ENCODE data around the gene MALT1. TPM values are rescaled to one million over a fixed set of nuclear protein-coding genes. Genes with fewer than 3 reads are reported as not detected.
"Not testable (repeated sequence)": the region's sequence is repeated elsewhere in the genome, so short reads cannot be mapped to it uniquely, and the experiment has no call there.

The MALT1 gene
- total and polyA plus RNA-seq, 2 experiments from 2014 or later, result 5.2 to 18.8 TPM

- TF ChIP-seq, protein P1, sequence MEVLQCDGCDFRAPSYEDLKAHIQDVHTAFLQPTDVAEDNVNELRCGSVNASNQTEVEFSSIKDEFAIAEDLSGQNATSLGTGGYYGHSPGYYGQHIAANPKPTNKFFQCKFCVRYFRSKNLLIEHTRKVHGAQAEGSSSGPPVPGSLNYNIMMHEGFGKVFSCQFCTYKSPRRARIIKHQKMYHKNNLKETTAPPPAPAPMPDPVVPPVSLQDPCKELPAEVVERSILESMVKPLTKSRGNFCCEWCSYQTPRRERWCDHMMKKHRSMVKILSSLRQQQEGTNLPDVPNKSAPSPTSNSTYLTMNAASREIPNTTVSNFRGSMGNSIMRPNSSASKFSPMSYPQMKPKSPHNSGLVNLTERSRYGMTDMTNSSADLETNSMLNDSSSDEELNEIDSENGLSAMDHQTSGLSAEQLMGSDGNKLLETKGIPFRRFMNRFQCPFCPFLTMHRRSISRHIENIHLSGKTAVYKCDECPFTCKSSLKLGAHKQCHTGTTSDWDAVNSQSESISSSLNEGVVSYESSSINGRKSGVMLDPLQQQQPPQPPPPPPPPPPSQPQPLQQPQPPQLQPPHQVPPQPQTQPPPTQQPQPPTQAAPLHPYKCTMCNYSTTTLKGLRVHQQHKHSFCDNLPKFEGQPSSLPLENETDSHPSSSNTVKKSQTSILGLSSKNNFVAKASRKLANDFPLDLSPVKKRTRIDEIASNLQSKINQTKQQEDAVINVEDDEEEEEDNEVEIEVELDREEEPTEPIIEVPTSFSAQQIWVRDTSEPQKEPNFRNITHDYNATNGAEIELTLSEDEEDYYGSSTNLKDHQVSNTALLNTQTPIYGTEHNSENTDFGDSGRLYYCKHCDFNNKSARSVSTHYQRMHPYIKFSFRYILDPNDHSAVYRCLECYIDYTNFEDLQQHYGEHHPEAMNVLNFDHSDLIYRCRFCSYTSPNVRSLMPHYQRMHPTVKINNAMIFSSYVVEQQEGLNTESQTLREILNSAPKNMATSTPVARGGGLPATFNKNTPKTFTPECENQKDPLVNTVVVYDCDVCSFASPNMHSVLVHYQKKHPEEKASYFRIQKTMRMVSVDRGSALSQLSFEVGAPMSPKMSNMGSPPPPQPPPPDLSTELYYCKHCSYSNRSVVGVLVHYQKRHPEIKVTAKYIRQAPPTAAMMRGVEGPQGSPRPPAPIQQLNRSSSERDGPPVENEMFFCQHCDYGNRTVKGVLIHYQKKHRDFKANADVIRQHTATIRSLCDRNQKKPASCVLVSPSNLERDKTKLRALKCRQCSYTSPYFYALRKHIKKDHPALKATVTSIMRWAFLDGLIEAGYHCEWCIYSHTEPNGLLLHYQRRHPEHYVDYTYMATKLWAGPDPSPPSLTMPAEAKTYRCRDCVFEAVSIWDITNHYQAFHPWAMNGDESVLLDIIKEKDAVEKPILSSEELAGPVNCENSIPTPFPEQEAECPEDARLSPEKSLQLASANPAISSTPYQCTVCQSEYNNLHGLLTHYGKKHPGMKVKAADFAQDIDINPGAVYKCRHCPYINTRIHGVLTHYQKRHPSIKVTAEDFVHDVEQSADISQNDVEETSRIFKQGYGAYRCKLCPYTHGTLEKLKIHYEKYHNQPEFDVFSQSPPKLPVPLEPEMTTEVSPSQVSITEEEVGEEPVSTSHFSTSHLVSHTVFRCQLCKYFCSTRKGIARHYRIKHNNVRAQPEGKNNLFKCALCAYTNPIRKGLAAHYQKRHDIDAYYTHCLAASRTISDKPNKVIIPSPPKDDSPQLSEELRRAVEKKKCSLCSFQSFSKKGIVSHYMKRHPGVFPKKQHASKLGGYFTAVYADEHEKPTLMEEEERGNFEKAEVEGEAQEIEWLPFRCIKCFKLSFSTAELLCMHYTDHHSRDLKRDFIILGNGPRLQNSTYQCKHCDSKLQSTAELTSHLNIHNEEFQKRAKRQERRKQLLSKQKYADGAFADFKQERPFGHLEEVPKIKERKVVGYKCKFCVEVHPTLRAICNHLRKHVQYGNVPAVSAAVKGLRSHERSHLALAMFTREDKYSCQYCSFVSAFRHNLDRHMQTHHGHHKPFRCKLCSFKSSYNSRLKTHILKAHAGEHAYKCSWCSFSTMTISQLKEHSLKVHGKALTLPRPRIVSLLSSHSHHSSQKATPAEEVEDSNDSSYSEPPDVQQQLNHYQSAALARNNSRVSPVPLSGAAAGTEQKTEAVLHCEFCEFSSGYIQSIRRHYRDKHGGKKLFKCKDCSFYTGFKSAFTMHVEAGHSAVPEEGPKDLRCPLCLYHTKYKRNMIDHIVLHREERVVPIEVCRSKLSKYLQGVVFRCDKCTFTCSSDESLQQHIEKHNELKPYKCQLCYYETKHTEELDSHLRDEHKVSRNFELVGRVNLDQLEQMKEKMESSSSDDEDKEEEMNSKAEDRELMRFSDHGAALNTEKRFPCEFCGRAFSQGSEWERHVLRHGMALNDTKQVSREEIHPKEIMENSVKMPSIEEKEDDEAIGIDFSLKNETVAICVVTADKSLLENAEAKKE (CRISPR knock-in tag; IDR thresholded peaks at IDR 0.05), result no peak
- TF ChIP-seq ZNF114 (CRISPR knock-in tag; IDR thresholded peaks at IDR 0.05), result no peak
These were observed 30.2 kb upstream of the MALT1 start (continued) for GRCh38 chr18:58640891-58641610.

GRCh38 chr18:58643557-58643956 is 27.7 kb upstream of the MALT1 start:
- H3K27ac ChIP-seq (ENCODE audit: low read depth); H3K79me2 ChIP-seq (replicated peaks; ENCODE audit: insufficient read depth); H3K27me3 Mint-ChIP-seq (ENCODE audit: insufficient read depth, low read depth, poor library complexity); ATAC-seq; H3K4me3 ChIP-seq; H3F3A ChIP-seq (replicated peaks; ENCODE audit: low read depth); H3K4me3 Mint-ChIP-seq; H3K36me3 Mint-ChIP-seq (ENCODE audit: low read depth); H3K36me3 ChIP-seq (ENCODE audit: insufficient read depth); H2AFZ ChIP-seq; H3K27ac Mint-ChIP-seq; H3K4me2 ChIP-seq; DNase-seq (ENCODE audit: low spot score); H3K9me2 ChIP-seq (ENCODE audit: insufficient read depth); H3K9me3 Mint-ChIP-seq; H4K20me1 ChIP-seq (replicated peaks; ENCODE audit: insufficient read depth); H3K27me3 ChIP-seq (ENCODE audit: insufficient read depth): not testable (repeated sequence)
- peaks cover 29% of the 10 kb centered on the region for H3K4me1 ChIP-seq (ENCODE audit: insufficient read depth)
- H3K4me1 Mint-ChIP-seq, result peaks cover 12% of the 10 kb centered on the region

- Histone ChIP-seq H3K27me3 (ENCODE audit: insufficient read depth) (no peaks in the 10 kb centered on the region), H3K27ac (ENCODE audit: low read depth) (no peak overlapping the region), H3F3A (replicated peaks; ENCODE audit: low read depth) (no peaks in the 10 kb centered on the region), H3K4me1 (ENCODE audit: insufficient read depth) (peaks cover 18% of the 10 kb centered on the region), H2AFZ (no peak overlapping the region), H3K4me2 (no peak overlapping the region), H3K36me3 (ENCODE audit: insufficient read depth) (no peaks in the 10 kb centered on the region; the same call in 1 of the 2 replicates), H3K4me3 (no peak overlapping the region), H3K79me2 (replicated peaks; ENCODE audit: insufficient read depth) (no peaks in the 10 kb centered on the region), H3K9me2 (ENCODE audit: insufficient read depth) (no peaks in the 10 kb centered on the region), H4K20me1 (replicated peaks; ENCODE audit: insufficient read depth) (no peaks in the 10 kb centered on the region)
- H3K9me3 Mint-ChIP-seq, result no peaks in the 10 kb centered on the region; the same call in 1 of the 3 replicates
- peaks cover 7% of the 10 kb centered on the region; the same call in 2 of the 3 replicates for H3K4me1 Mint-ChIP-seq
- H3K4me3 Mint-ChIP-seq, result no peak overlapping the region
- no peak for ATAC-seq
- H3K27me3 Mint-ChIP-seq (ENCODE audit: insufficient read depth, low read depth, poor library complexity), result no peaks in the 10 kb centered on the region
- DNase-seq (ENCODE audit: low spot score), result no peak
- H3K27ac Mint-ChIP-seq, result no peak overlapping the region
- no peaks in the 10 kb centered on the region for H3K36me3 Mint-ChIP-seq (ENCODE audit: low read depth)
- TF ChIP-seq ZNF331 (CRISPR knock-in tag; IDR thresholded peaks at IDR 0.05; ENCODE audit: low read depth), result no peak
- no peak for TF ChIP-seq CREB1 (CRISPR knock-in tag; IDR thresholded peaks at IDR 0.05; ENCODE audit: low read depth)
- TF ChIP-seq EZH2phosphoT487 (IDR thresholded peaks at IDR 0.05; ENCODE audit: unreplicated experiment), result no peak
- TF ChIP-seq ETS1 (IDR thresholded peaks at IDR 0.05), result no peak
- no peak for TF ChIP-seq JUNB (IDR thresholded peaks at IDR 0.05; ENCODE audit: unreplicated experiment)
- no peak for TF ChIP-seq NANOG (IDR thresholded peaks at IDR 0.05; ENCODE audit: borderline replicate concordance)
- no peak for TF ChIP-seq STAT1 (IDR thresholded peaks at IDR 0.05; ENCODE audit: unreplicated experiment)
- TF ChIP-seq EZH2 (IDR thresholded peaks at IDR 0.05; ENCODE audit: low read depth, unreplicated experiment), result no peak
- no peak for TF ChIP-seq POLR2AphosphoS5 (IDR thresholded peaks at IDR 0.05; ENCODE audit: low read depth)
- TF ChIP-seq CTCF (conservative IDR thresholded peaks at IDR 0.05; ENCODE audit: low read depth in 2 of 2), result no peak
- TF ChIP-seq ZNF114 (CRISPR knock-in tag; IDR thresholded peaks at IDR 0.05), result no peak
These were observed 25.9 kb upstream of the MALT1 start for GRCh38 chr18:58645398-58645797.
